GM08714 (cell line): ENCODE results near the gene GJD4.

Experiments
- H3K4me3 ChIP-seq: fragments of 200-500 bp; sonication (Bioruptor generic); 2 replicates; pipeline ENCODE4 v1.5.1; 2014; ENCODE audit warnings: mild to moderate bottlenecking, low read length, inconsistent platforms
- ZNF274 ChIP-seq: IDR thresholded peaks from 2 replicates; pipeline ENCODE4 v1.6.1; 2012; ENCODE audit warnings: mild to moderate bottlenecking, low read depth, low read length

Gene GJD4

GRCh38 chr10:35626971-35627507, 21.9 kb downstream of the GJD4 start:
- no peak for TF ChIP-seq ZNF274

GRCh38 chr10:35631404-35631803, 26.3 kb downstream of the GJD4 start:
- no peak for TF ChIP-seq ZNF274
- no peak overlapping the region for H3K4me3 ChIP-seq

More at GRCh38 chr10:35626971-35627507, 21.9 kb downstream of the GJD4 start:
- no peak overlapping the region for H3K4me3 ChIP-seq

GRCh38 chr10:35632027-35632426, 26.9 kb downstream of the GJD4 start:
- no peak overlapping the region for H3K4me3 ChIP-seq
- TF ChIP-seq ZNF274: no peak

GRCh38 chr10:35633006-35633980, 28.2 kb downstream of the GJD4 start:
- no peak overlapping the region for H3K4me3 ChIP-seq
- no peak for TF ChIP-seq ZNF274

- no peak for TF ChIP-seq ZNF274
- H3K4me3 ChIP-seq: no peak overlapping the region
Measured at GRCh38 chr10:35635576-35635975, 30.4 kb downstream of the GJD4 start.

- H3K4me3 ChIP-seq: no peak overlapping the region
- TF ChIP-seq ZNF274: no peak
Measured at GRCh38 chr10:35636956-35637355, 31.8 kb downstream of the GJD4 start.

- TF ChIP-seq ZNF274: no peak
- no peak overlapping the region for H3K4me3 ChIP-seq
Measured at GRCh38 chr10:35637462-35637861, 32.3 kb downstream of the GJD4 start.

- H3K4me3 ChIP-seq: no peak overlapping the region
- no peak for TF ChIP-seq ZNF274
Measured at GRCh38 chr10:35638101-35638500, 33.0 kb downstream of the GJD4 start.

GRCh38 chr10:35639021-35639727, 34.0 kb downstream of the GJD4 start:
- no peak for TF ChIP-seq ZNF274
- no peak overlapping the region for H3K4me3 ChIP-seq

- TF ChIP-seq ZNF274: no peak
- H3K4me3 ChIP-seq: no peak overlapping the region
Measured at GRCh38 chr10:35639728-35640401, 34.7 kb downstream of the GJD4 start.

GRCh38 chr10:35640474-35640873, 35.3 kb downstream of the GJD4 start:
- peak overlapping the region; percentile 29; the same call in 1 of the 2 replicates for H3K4me3 ChIP-seq
- TF ChIP-seq ZNF274: no peak

GRCh38 chr10:35640951-35641675, 36.0 kb downstream of the GJD4 start:
- no peak for TF ChIP-seq ZNF274
- peak overlapping the region; percentile 72 for H3K4me3 ChIP-seq

GRCh38 chr10:35641676-35642034, 36.5 kb downstream of the GJD4 start:
- TF ChIP-seq ZNF274: no peak
- H3K4me3 ChIP-seq: peak overlapping the region; percentile 72

GRCh38 chr10:35642035-35642792, 37.1 kb downstream of the GJD4 start, which contains the start of gene FZD8:
TSS of gene FZD8 (minus strand) at chr10:35642296. CDS start at chr10:35641429, 867 bp downstream.
- peak within 1 kb of the TSS; percentile 72 for H3K4me3 ChIP-seq
- no peak for TF ChIP-seq ZNF274
